Stimulated activated CD8-positive, alpha-beta memory T cell treated with anti-CD3 and anti-CD28 coated beads, Interleukin-7, amount 100 ng/mL, for 48 hours (primary cell): ENCODE results near the gene RPH3AL.
A peak's percentile ranks its signal among the peaks of the same experiment; 100 is the strongest.

Experiments used
- DNase-seq, 2 donors: peaks; one replicate each; pipeline ENCODE4 v3.0.0-alpha.2; 2020; ENCODE audit warnings: low read depth in 1 of 2; ENCODE audit errors: extremely low read depth in 1 of 2

Gene RPH3AL

GRCh38 chr17:352421-353212 lies at the start of gene RPH3AL:
RPH3AL (minus strand) TSS chr17:352807; CDS start chr17:327543, 25,264 bp downstream.
- no peak for DNase-seq

- DNase-seq = no peak
Observed at GRCh38 chr17:400257-400656, 47.6 kb upstream of the RPH3AL start.

- DNase-seq = no peak
Observed at GRCh38 chr17:396788-397187, 44.2 kb upstream of the RPH3AL start.

- DNase-seq = no peak
Observed at GRCh38 chr17:395974-396373, 43.4 kb upstream of the RPH3AL start.

GRCh38 chr17:395179-395578 lies 42.6 kb upstream of the RPH3AL start:
- no peak for DNase-seq

- no peak for DNase-seq
Observed at GRCh38 chr17:394718-395095, 42.1 kb upstream of the RPH3AL start.

- no peak for DNase-seq
Observed at GRCh38 chr17:393806-394717, 41.5 kb upstream of the RPH3AL start.

- DNase-seq = no peak
Observed at GRCh38 chr17:391850-392249, 39.2 kb upstream of the RPH3AL start.

GRCh38 chr17:390025-390424 lies 37.4 kb upstream of the RPH3AL start:
- DNase-seq = no peak

GRCh38 chr17:388087-388486 lies 35.5 kb upstream of the RPH3AL start:
- DNase-seq = no peak

- DNase-seq = peak; percentile 42 to 43
Observed at GRCh38 chr17:386141-386876, 33.7 kb upstream of the RPH3AL start.

- no peak for DNase-seq
Observed at GRCh38 chr17:385836-386140, 33.2 kb upstream of the RPH3AL start.

GRCh38 chr17:385178-385835 lies 32.7 kb upstream of the RPH3AL start:
- DNase-seq = no peak

GRCh38 chr17:384622-385177 lies 32.1 kb upstream of the RPH3AL start:
- DNase-seq = no peak

- DNase-seq = no peak
Observed at GRCh38 chr17:383771-384621, 31.4 kb upstream of the RPH3AL start.

- no peak for DNase-seq
Observed at GRCh38 chr17:382644-383533, 30.3 kb upstream of the RPH3AL start.

GRCh38 chr17:381941-382643 lies 29.5 kb upstream of the RPH3AL start:
- DNase-seq = no peak

GRCh38 chr17:381516-381915 lies 28.9 kb upstream of the RPH3AL start:
- DNase-seq = no peak
